Kidney epithelial cell (primary cell): ENCODE measurements around the gene C1QTNF9. TPM values are rescaled to one million over a fixed set of nuclear protein-coding genes. Genes with fewer than 3 reads are reported as not detected.

Experiments
- DNase-seq: peaks from one replicate; pipeline ENCODE4 v3.0.0-alpha.2; 2010; ENCODE audit warnings: low read depth
- H3K27me3 ChIP-seq: 2 replicates; pipeline ENCODE4 v1.6.0; 2011; ENCODE audit warnings: low read length; ENCODE audit not compliant: control insufficient read depth, insufficient read depth
- H3K36me3 ChIP-seq: 2 replicates; pipeline ENCODE4 v1.5.1; 2011; ENCODE audit warnings: low read length; ENCODE audit not compliant: control insufficient read depth, insufficient read depth
- H3K4me3 ChIP-seq: 2 replicates; pipeline ENCODE4 v1.5.1; 2011; ENCODE audit warnings: low read depth, mild to moderate bottlenecking, control low read depth, low read length
- total RNA-seq: library from RNA; depleted of rRNA; stranded (reverse); fragments of >200 nt; gene quantifications from 2 replicates; pipeline ENCODE4 v1.2.3, GENCODE V29; 2015
- TF ChIP-seq, protein P1 (sequence below): IDR thresholded peaks from 2 replicates; pipeline ENCODE4 v1.5.1; 2011; ENCODE audit warnings: mild to moderate bottlenecking, moderate library complexity, low read length, control low read depth, inconsistent platforms; ENCODE audit not compliant: insufficient read depth, poor library complexity, severe bottlenecking

The C1QTNF9 gene
- total RNA-seq, 1 donor from 2014 or later = not detected

DNA sequence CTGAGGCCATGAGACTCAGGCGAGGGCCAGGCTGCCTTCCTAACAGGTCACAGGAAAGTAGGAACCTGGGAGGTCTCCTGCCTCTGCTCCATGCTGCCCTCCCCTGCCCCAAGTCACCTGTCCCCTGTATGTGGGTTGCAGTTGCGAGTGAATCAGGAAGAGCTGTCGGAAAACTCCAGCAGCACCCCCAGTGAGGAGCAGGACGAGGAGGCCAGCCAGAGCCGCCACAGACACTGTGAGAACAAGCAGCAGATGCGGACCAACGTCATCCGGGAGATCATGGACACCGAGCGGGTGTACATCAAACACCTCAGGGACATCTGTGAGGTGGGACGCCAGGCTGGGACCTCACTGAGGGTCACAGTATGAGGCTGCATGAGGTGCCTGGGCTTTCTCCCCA is 22.8 kb upstream of the C1QTNF9 start:
- Histone ChIP-seq H3K27me3 (no peaks in the 10 kb centered on the region), H3K4me3 (no peak overlapping the region), H3K36me3 (no peaks in the 10 kb centered on the region)
- DNase-seq = no peak
- TF ChIP-seq, protein P1, sequence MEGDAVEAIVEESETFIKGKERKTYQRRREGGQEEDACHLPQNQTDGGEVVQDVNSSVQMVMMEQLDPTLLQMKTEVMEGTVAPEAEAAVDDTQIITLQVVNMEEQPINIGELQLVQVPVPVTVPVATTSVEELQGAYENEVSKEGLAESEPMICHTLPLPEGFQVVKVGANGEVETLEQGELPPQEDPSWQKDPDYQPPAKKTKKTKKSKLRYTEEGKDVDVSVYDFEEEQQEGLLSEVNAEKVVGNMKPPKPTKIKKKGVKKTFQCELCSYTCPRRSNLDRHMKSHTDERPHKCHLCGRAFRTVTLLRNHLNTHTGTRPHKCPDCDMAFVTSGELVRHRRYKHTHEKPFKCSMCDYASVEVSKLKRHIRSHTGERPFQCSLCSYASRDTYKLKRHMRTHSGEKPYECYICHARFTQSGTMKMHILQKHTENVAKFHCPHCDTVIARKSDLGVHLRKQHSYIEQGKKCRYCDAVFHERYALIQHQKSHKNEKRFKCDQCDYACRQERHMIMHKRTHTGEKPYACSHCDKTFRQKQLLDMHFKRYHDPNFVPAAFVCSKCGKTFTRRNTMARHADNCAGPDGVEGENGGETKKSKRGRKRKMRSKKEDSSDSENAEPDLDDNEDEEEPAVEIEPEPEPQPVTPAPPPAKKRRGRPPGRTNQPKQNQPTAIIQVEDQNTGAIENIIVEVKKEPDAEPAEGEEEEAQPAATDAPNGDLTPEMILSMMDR = no peak

DNA sequence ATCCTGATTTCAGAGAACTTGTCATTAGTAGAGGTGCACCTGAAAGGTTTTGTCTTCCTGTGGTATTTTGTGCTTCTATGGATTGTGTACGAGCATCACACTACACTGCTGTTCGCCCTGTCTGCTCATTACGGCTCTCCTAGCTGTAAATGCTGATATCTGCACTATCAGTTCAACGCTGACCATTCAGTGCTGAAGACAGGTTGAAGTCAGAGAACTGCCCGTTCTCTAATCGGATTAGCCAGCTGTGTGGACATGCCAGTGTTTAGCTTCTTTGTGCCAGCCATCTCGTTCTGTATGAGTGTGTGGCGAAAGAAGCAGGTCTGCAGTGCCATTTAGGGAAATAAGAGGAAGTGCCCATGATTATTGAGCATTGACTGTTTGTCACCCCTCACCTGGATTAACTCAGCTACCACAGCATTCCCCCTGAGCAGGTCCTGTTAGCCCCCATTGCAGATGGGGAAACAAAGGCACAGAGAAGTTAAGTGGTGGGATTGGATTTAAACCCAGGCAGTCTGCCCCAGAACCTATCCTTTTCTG is 21.6 kb upstream of the C1QTNF9 start:
- no peak for DNase-seq
- TF ChIP-seq, protein P1 = no peak
- H3K4me3 ChIP-seq = no peak overlapping the region
- H3K36me3 ChIP-seq = no peaks in the 10 kb centered on the region
- H3K27me3 ChIP-seq = no peaks in the 10 kb centered on the region

DNA sequence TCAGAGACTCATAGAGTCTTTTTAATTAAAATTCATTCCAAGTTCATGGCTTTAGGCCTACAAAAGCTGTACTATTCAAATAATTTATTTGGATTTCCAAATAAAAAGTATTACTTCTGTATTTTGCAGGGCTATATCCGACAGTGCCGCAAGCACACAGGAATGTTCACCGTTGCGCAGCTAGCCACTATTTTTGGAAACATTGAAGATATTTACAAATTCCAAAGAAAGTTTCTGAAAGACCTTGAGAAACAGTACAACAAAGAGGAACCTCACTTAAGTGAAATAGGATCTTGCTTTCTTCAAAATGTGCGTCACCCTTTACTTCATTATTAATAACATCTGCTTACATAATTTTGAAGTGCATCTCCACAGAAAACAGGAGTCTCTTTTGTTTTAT is 20.5 kb upstream of the C1QTNF9 start:
- H3K36me3 ChIP-seq = no peaks in the 10 kb centered on the region
- TF ChIP-seq, protein P1 = no peak

GRCh38 chr13:24290280-24290932 is 19.0 kb upstream of the C1QTNF9 start:
- Histone ChIP-seq H3K36me3 (no peaks in the 10 kb centered on the region), H3K4me3 (no peak overlapping the region), H3K27me3 (no peaks in the 10 kb centered on the region)
- TF ChIP-seq, protein P1 = no peak
- DNase-seq = no peak

More for the DNA sequence above, 20.5 kb upstream of the C1QTNF9 start:
- no peak overlapping the region for H3K4me3 ChIP-seq
- no peak for DNase-seq
- no peaks in the 10 kb centered on the region for H3K27me3 ChIP-seq

- TF ChIP-seq, protein P1 = no peak
- no peaks in the 10 kb centered on the region for H3K27me3 ChIP-seq
- no peak for DNase-seq
- no peak overlapping the region for H3K4me3 ChIP-seq
- H3K36me3 ChIP-seq = no peaks in the 10 kb centered on the region
Measured at GRCh38 chr13:24292481-24292880, 16.9 kb upstream of the C1QTNF9 start.

DNA sequence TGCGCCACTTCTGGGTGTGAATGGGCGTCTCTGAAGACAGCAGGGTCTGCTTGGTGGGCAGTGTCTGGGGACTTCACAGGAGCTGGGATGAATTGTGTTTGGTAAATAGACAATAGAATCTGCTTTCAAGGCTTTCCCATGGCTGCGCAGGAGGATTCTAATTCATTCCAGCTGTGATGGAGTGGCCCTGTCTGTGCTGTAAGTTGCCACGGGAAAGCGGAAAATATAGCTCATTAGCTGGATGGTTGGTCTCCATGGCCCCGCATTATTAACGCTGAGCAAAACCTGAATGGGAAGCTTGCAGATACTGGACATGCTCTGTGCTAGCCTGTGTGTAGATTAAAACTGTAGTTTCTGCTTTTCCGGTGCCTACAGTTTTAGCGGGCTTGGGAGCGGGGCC is 15.6 kb upstream of the C1QTNF9 start:
- H3K36me3 ChIP-seq = no peaks in the 10 kb centered on the region
- TF ChIP-seq, protein P1 = no peak
- H3K4me3 ChIP-seq = no peak overlapping the region
- DNase-seq = no peak
- no peaks in the 10 kb centered on the region for H3K27me3 ChIP-seq
